TTC549 (cell line): ENCODE measurements around the gene UBN1.
"Not testable (repeated sequence)": the region's sequence is repeated elsewhere in the genome, so short reads cannot be mapped to it uniquely, and the experiment has no call there.

Experiments used
- FAIRE-seq: peaks from 2 replicates; lab custom pipeline; 2012; peaks lifted over from hg19 to GRCh38; lab: Jason Lieb, UNC

The UBN1 gene

GRCh38 chr16:4888428-4889135, 41.3 kb downstream of the UBN1 start:
- FAIRE-seq, result no peak

DNA sequence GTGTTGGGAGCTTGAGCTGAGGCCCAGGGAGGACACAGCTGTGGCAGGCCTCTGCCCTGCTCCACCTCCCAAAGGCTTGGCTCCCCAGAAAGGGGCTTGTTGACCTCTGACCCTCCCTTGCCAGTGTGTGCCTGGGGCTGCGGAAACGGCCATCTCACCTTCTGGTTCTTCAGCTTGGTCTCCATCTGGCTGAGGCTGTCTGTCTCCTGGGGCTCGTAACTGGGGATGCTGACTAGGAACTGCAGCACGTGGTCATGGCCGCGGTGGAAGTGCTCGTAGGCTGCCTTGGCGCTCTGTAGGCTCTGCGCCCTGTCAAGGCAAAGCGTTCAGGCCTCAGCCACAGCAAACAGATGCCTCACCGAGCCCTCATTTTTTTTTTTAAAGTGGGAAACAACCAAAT, 42.7 kb downstream of the UBN1 start:
- FAIRE-seq, result no peak

- FAIRE-seq, result no peak
Measured at GRCh38 chr16:4890686-4891085, 43.4 kb downstream of the UBN1 start.

DNA sequence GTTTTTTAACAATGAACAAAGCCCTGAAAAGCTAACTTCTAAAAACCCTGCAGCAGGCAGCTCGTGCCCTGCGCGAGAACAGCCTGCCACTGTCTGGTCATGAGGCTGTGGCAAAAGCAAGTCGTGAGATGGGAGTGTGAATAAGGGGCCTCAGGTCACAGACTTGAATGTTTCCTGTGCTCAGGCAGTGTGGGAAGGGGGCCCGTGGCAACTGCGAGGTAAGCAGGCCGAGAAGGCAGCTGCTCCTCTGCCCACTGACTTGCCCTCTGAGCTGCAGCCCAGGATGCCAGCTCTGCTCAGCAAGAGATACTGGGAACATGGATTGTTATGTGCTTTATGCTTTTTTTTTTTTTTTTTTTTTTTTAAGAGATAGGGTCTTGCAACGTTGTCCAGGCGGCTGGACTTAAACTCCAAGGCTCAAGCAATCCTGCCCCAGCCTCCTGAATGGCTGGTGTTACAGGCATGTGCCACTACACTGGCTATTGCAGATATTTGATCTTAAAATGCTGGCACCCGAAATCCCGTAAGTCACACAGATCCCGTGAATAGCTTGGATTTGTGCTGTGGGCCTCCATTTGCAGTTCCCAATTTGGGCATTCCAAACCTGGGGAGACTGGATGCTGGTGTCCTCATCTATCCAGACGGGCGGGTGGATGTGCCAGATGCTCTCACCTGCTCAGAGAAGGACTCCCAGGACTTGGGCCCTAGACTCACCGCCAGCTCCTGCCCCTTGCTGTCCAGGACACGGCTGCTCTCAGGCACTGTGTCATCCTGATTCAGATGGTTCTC, 44.0 kb downstream of the UBN1 start:
- FAIRE-seq, result no peak

DNA sequence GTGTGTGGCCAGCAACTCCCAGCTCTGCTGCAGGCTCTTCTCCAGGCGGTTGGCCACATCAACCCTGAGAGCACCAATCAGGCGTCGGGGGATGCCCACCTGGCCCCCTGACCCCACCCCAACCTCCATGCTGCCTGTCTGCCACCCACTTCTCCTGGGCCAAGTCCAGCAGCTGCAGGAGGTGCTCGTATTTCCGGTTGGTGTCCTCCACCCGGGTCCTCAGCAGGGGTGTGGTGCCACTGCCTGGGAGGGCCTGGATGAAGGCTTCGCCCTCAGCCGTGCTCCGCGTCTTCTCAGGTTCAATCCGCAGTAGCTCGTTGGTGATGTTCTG, 44.6 kb downstream of the UBN1 start:
- FAIRE-seq, result no peak

- no peak for FAIRE-seq
Measured at GRCh38 chr16:4892361-4893102, 45.3 kb downstream of the UBN1 start.

DNA sequence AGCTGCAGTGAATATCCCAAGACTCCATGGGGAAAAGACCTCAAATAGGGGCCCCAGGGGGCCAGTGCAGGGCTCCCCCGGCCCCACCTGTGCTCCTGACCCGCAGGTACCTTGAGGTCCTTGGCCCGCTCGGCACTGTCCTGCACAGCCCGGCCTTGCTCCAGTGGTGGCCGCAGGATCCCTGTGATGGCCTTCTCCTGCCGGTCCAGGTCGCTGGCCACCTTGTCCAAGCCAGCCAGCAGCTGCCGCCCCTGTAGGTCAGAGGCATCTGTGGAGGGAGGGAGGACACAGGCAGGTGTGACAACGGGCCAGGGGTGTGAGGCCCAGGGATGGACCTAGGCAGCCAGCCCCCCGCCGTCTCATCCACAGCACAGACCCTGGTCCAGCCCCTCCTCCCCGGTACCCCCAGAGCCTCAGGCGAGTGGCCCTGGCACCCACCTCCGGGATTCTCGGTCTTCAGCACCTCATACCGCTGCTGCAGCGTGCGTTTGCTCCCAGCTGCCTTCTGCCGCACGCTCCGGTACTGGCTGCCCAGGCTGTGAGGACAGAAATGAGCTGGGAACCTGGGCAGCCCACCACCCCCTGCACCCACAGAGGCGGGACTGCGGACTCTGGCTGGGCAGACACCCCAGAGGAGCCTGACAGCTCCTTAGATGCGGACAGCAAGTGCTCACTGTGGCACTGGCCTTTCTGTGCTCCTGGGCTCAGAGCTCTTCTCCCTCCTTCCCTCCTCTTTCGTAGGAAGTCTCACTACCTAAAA, 46.0 kb downstream of the UBN1 start:
- FAIRE-seq, result no peak

GRCh38 chr16:4894276-4895150, 47.2 kb downstream of the UBN1 start:
- no peak for FAIRE-seq

DNA sequence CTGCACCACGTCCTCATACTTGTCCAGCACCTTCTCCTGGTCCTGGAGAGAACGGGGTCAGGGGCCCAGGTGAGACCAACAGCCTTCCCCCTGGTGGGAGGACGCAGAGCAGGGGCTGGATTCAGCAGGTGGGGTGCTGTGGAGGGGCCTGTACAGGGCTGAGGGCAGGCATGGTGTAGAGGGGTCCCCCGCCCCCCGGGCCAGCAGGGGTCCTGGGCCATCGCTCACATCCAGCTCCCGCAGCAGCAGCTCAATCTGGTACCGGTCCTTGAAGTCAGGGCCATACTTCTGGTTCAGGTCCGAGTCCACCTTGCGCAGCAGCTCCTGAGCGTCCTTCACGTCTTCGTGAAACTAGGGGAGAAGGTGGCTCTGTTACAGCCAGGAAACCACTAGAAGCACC, 48.1 kb downstream of the UBN1 start:
- no peak for FAIRE-seq

- FAIRE-seq, result not testable (repeated sequence)
Measured at GRCh38 chr16:4896761-4897160, 49.5 kb downstream of the UBN1 start.

DNA sequence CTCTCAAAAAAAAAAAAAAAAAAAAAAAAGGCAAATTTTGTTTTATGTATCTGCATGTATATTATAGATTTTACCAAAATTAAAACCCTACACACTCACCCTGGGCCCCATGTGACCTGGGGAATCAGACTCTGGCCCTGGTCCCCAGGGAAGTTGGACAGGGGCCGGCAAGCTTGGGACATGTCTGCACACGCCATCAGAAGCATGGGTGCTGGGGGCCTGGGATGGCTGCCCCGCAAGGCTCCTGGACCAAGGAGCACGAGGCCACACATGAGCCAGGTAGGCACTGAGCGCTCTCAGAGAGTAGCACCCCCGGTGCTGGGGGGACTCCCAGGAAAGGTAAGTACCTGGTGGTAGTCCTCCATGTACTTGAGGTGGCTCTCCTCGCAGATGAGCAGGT, 50.0 kb downstream of the UBN1 start:
- FAIRE-seq, result no peak

DNA sequence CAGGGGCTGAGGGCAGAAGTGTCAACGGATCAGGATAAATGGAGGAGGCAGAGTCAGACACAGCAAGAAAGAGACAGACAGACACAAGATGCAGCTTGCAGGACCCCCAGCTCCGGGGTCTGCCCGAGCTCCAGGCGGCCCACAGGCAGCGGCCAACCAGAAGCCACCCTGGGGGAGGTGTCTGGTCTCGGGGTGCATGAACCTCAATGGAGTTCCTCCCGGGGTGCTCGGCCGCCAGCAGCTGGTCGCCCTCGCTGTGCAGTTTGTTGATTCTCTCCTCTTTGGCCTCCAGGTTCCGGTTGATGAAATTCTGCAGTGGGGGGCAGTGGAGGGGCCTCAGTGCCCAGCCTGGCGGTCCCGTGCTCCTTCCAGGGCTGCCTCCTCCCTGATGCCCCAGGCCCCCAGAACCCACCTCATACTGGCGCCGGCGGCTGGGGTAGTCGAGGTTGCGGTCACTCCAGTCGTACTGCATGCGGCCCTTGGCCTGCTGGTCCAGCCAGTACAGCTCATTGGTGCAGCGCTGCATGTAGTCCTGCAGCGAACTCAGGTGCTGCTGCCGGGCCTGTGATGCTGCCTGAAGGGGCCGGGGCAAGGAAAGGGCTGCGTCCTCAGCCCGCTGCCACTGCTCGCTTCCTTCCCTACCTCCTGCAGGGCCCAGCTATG, 51.7 kb downstream of the UBN1 start:
- FAIRE-seq, result no peak

GRCh38 chr16:4899474-4899846, 52.2 kb downstream of the UBN1 start:
- no peak for FAIRE-seq

DNA sequence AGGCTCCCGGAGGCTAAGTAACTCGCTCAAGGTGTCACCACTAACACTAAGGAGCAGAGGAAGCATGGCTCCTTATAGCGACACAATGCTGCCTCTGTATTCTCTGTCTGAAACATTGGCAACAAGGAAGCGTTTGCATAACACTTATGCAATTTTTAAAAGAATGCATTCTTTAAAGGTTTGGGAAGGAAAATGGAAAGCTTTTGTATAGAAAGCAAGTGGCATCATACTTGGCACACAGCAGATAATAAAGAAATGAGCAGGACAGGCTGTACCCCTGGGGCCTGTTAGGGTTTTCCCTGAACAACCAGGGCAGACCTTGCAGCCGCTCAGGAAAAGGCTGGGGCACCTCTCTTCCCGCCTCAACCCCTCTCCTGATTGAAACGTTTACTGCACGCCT, 52.8 kb downstream of the UBN1 start:
- no peak for FAIRE-seq

DNA sequence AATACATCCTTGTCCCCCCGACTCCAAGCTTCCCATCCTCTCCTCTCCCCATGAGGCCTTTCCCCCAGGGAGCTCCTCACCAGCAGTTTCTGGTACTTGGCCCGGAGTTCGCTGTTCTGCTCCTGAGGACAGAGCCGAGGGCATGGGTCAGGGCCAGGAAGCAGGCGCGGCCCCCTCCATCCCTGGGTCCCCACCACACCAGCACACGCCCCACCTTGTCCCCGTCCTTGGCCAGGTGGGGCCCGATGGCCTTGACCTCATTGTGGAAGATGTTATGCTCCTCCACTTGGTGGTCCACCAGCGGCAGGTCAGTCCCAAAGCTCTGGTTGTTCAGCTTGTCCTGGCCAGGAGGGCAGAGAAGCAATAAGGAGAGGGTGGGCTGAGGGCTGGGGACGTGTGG, 53.5 kb downstream of the UBN1 start:
- no peak for FAIRE-seq

- no peak for FAIRE-seq
Measured at GRCh38 chr16:4902038-4902437, 54.8 kb downstream of the UBN1 start.

DNA sequence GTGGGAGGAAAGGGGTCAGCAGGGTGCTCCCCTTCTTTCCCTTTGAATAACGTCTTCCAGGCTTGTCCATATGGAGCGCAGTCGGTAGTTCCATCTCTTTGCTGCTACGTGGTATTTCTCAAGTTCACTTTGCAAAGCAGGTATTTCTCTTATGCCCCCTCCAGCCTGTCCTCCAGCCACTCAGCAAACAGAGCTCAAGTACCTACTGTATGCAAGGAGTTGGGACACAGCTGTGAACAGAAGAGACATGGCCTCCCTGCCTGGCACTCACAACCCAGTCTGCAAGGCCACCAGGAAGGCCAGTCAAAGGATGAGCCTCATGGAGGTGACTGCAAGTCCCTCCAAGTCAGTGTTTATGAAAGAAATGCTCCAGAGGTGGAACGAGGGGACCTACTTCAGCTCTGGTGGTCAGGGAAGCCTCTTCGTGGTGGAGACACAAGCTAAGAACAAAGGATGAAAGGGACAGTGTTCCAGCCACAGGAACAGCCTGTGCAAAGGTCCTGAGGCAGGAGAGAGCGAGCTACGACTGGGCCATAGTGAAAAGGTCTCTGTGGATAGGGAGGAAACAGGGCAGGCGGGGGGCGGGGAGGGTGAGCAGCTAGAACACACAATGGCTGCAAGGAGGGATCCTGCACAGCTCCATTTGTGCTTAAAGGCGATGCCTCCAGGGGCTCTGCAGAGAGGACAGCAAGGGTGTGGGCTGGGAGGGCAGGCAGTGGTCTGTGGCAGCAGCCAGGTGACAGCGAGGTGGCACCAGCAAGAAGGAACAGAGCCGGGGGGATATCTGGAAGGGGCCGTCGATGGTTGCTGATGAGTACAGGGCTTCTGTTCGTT, 57.0 kb downstream of the UBN1 start:
- FAIRE-seq, result no peak

GRCh38 chr16:4904942-4905615, 57.8 kb downstream of the UBN1 start:
- no peak for FAIRE-seq

GRCh38 chr16:4908854-4909401, 61.6 kb downstream of the UBN1 start:
- no peak for FAIRE-seq
